Measurements from ENCODE around the gene IGSF21.

The IGSF21 gene

DNA sequence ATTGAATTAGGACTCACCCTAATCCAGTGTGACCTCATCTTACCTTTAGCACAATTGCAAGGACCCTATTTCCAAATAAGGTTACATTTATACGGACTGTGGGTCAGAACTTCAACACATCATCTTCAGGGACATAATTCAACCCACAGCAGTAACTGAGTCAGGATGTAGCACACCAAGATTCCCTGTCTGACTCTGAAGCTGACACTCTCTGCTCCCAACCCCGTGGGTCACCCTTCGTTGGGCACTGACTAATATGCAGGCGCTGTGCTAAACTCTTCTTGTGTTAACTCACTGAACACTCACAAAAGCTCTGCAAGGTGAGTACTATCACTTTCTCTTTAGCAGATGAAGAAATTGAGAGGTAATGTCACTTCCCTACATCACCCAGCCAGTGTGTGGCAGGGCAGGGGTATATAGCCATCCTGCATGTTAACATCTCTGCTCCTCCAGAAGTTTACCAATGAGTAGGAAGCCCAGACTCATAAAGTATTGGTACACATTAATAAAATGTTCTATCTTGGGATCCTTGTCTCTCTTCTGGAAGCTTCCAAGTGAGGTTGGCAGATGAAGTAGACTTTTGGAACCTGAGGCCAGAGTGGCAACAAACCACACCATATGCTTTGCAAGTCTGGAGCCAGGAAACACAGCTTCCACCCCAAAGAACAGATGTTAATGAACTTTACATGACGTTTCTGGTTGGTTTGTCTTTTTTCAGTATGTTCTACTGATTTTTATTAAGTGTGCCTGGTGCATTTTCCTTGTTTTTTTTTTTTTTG is 233.9 kb downstream of the IGSF21 start:
- Histone ChIP-seq H3K9me3 (ENCODE audit: insufficient read depth, low read depth, low read length) (no peaks in the 10 kb centered on the region), H2BK12ac (ENCODE audit: low read length) (no peak overlapping the region)

DNA sequence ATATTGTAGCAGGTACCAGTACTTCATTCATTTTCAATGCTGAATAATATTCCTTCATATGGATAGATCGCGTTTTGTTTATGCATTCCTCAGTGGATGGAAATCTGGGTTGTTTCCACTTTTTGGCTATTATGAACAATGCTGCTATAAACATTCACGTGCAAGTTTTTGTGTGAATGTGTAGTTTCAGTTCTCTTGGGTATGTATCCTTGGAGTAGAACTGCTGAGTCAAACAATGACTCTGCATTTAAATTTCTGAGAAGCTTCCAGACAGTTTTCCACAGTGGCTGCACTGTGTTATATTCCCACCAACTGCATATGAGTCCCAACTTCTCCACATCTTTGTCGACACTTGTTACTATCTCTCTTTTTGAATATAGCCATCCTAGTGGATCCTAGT is 235.1 kb downstream of the IGSF21 start:
- WGBS (ENCODE audit: extremely low coverage, insufficient coverage, insufficient read length): no CpG with 5 or more reads among the region's 4 CpGs
- Histone ChIP-seq H3K27me3 (ENCODE audit: insufficient read depth, low read length) (no peaks in the 10 kb centered on the region), H2BK120ac (ENCODE audit: insufficient read depth, low read length, poor library complexity) (no peak overlapping the region)

More for the DNA sequence above, 233.9 kb downstream of the IGSF21 start:
- H3K4ac ChIP-seq (ENCODE audit: low read depth, low read length): no peak overlapping the region
- H4K91ac ChIP-seq (ENCODE audit: low read depth, low read length): no peak overlapping the region
- H2AFZ ChIP-seq (ENCODE audit: insufficient read depth, low read length, poor library complexity): no peak overlapping the region
- H4K8ac ChIP-seq (ENCODE audit: low read depth, low read length): no peak overlapping the region
- H4K12ac ChIP-seq (ENCODE audit: low read depth, low read length): no peak overlapping the region
- no peak overlapping the region for H3K4me3 ChIP-seq (ENCODE audit: low read depth, low read length)
- no peak overlapping the region for H2BK120ac ChIP-seq (ENCODE audit: insufficient read depth, low read length, poor library complexity)
- no peak overlapping the region for H3K27ac ChIP-seq (ENCODE audit: low read depth, low read length)
- no peak overlapping the region for H3K18ac ChIP-seq (ENCODE audit: low read length)
- H3K23ac ChIP-seq (ENCODE audit: low read length): no peak overlapping the region
- DNase-seq: no peak
- no peak overlapping the region for H3K9ac ChIP-seq (ENCODE audit: low read length)
- H3K4me2 ChIP-seq (ENCODE audit: low read length): no peak overlapping the region
- H3K27me3 ChIP-seq (ENCODE audit: insufficient read depth, low read length): no peaks in the 10 kb centered on the region
- no peaks in the 10 kb centered on the region for H3K79me2 ChIP-seq (ENCODE audit: control insufficient read depth, insufficient read depth, low read length, poor library complexity)
- H2BK5ac ChIP-seq (ENCODE audit: low read depth, low read length, poor library complexity): no peak overlapping the region
- no peak overlapping the region for H3K14ac ChIP-seq (ENCODE audit: low read length)
- H3K4me1 ChIP-seq (ENCODE audit: control insufficient read depth in 1 of 2, insufficient read depth in 2 of 2, low read length in 2 of 2): peaks cover 3 to 6% of the 10 kb centered on the region in 2 experiments
- no CpG with 5 or more reads among the region's 5 CpGs for WGBS (ENCODE audit: extremely low coverage, insufficient coverage, insufficient read length)
- no peaks in the 10 kb centered on the region for H3K36me3 ChIP-seq (ENCODE audit: control insufficient read depth in 1 of 2, insufficient read depth in 2 of 2, low read length in 2 of 2)
- peaks cover 2% of the 10 kb centered on the region for H3K79me1 ChIP-seq (ENCODE audit: low read length)
- no peak overlapping the region for H2AK5ac ChIP-seq (ENCODE audit: low read length)

DNA sequence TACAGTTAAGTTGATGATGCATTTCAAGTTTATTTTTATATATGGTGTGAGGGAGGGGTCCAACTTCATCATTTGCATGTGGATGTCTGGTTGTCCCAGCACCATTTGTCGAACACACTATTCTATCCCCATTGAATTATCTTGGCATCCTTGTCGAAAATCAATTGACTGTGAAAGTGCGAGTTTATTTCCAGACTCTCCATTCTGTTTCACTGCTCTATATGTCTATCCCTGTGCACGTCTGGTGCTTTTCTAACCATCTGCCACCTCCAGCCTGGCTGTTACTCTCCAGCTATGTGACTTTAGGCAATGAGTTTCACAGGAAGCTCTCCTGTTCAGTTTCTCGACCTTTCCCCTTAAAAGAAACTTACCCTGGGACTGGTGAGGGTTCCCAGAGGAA is 236.0 kb downstream of the IGSF21 start:
- no CpG with 5 or more reads among the region's 5 CpGs for WGBS (ENCODE audit: extremely low coverage, insufficient coverage, insufficient read length)
- Histone ChIP-seq H3K14ac (ENCODE audit: low read length) (no peak overlapping the region), H3K9me3 (ENCODE audit: insufficient read depth, low read depth, low read length) (no peaks in the 10 kb centered on the region), H3K4me2 (ENCODE audit: low read length) (no peak overlapping the region), H3K23ac (ENCODE audit: low read length) (no peak overlapping the region), H3K27me3 (ENCODE audit: insufficient read depth, low read length) (no peaks in the 10 kb centered on the region), H3K4me3 (ENCODE audit: low read depth, low read length) (no peak overlapping the region), H2BK12ac (ENCODE audit: low read length) (no peak overlapping the region), H4K91ac (ENCODE audit: low read depth, low read length) (no peak overlapping the region), H2BK5ac (ENCODE audit: low read depth, low read length, poor library complexity) (no peak overlapping the region), H2BK120ac (ENCODE audit: insufficient read depth, low read length, poor library complexity) (no peak overlapping the region), H3K4me1 (ENCODE audit: control insufficient read depth in 1 of 2, insufficient read depth in 2 of 2, low read length in 2 of 2) (peaks cover 3 to 6% of the 10 kb centered on the region in 2 experiments), H4K12ac (ENCODE audit: low read depth, low read length) (no peak overlapping the region), H3K79me2 (ENCODE audit: control insufficient read depth, insufficient read depth, low read length, poor library complexity) (no peaks in the 10 kb centered on the region), H4K8ac (ENCODE audit: low read depth, low read length) (no peak overlapping the region), H3K36me3 (ENCODE audit: control insufficient read depth in 1 of 2, insufficient read depth in 2 of 2, low read length in 2 of 2) (no peaks in the 10 kb centered on the region), H2AK5ac (ENCODE audit: low read length) (no peak overlapping the region), H3K9ac (ENCODE audit: low read length) (no peak overlapping the region), H2AFZ (ENCODE audit: insufficient read depth, low read length, poor library complexity) (no peak overlapping the region), H3K27ac (ENCODE audit: low read depth, low read length) (no peak overlapping the region), H3K79me1 (ENCODE audit: low read length) (peaks cover 4% of the 10 kb centered on the region), H3K4ac (ENCODE audit: low read depth, low read length) (no peak overlapping the region), H3K18ac (ENCODE audit: low read length) (no peak overlapping the region)
- DNase-seq: no peak

More for the DNA sequence above, 235.1 kb downstream of the IGSF21 start:
- Histone ChIP-seq H4K8ac (ENCODE audit: low read depth, low read length) (no peak overlapping the region), H3K36me3 (ENCODE audit: control insufficient read depth in 1 of 2, insufficient read depth in 2 of 2, low read length in 2 of 2) (no peaks in the 10 kb centered on the region), H3K23ac (ENCODE audit: low read length) (no peak overlapping the region), H3K79me1 (ENCODE audit: low read length) (peaks cover 4% of the 10 kb centered on the region), H3K9me3 (ENCODE audit: insufficient read depth, low read depth, low read length) (no peaks in the 10 kb centered on the region), H3K18ac (ENCODE audit: low read length) (no peak overlapping the region), H2AK5ac (ENCODE audit: low read length) (no peak overlapping the region), H3K4me1 (ENCODE audit: control insufficient read depth in 1 of 2, insufficient read depth in 2 of 2, low read length in 2 of 2) (peaks cover 3 to 6% of the 10 kb centered on the region in 2 experiments), H3K4ac (ENCODE audit: low read depth, low read length) (no peak overlapping the region), H3K27ac (ENCODE audit: low read depth, low read length) (no peak overlapping the region), H4K91ac (ENCODE audit: low read depth, low read length) (no peak overlapping the region), H4K12ac (ENCODE audit: low read depth, low read length) (no peak overlapping the region), H3K4me3 (ENCODE audit: low read depth, low read length) (no peak overlapping the region), H3K4me2 (ENCODE audit: low read length) (no peak overlapping the region), H2AFZ (ENCODE audit: insufficient read depth, low read length, poor library complexity) (no peak overlapping the region), H3K9ac (ENCODE audit: low read length) (no peak overlapping the region), H3K14ac (ENCODE audit: low read length) (no peak overlapping the region), H2BK5ac (ENCODE audit: low read depth, low read length, poor library complexity) (no peak overlapping the region), H2BK12ac (ENCODE audit: low read length) (no peak overlapping the region), H3K79me2 (ENCODE audit: control insufficient read depth, insufficient read depth, low read length, poor library complexity) (no peaks in the 10 kb centered on the region)
- no peak for DNase-seq

DNA sequence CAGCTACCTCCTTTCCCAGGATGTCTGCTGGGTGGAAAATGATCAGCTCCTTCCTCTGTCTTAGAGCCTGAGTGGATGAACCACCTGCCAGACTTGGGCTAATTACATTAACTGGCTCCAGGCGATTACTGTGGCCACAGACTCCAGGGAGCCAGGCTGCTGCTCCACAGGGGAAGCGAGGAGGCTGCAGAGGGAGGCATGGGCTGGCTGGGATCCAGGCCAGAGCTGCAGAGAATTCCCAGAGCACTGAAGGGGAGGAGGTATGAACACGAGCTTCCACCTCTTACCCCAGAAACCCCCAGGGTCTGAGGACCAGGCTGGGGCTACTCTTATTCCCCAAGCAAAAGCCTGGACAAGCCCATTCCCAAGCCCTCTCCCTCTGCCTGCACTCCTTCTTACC is 237.2 kb downstream of the IGSF21 start:
- H2BK12ac ChIP-seq (ENCODE audit: low read length): no peak overlapping the region
- H3K4me3 ChIP-seq (ENCODE audit: low read depth, low read length): no peak overlapping the region
- H3K18ac ChIP-seq (ENCODE audit: low read length): no peak overlapping the region
- no peak overlapping the region for H2BK5ac ChIP-seq (ENCODE audit: low read depth, low read length, poor library complexity)
- no peak overlapping the region for H4K12ac ChIP-seq (ENCODE audit: low read depth, low read length)
- H3K4me2 ChIP-seq (ENCODE audit: low read length): no peak overlapping the region
- no peak overlapping the region for H2AFZ ChIP-seq (ENCODE audit: insufficient read depth, low read length, poor library complexity)
- WGBS (ENCODE audit: extremely low coverage, insufficient coverage, insufficient read length): no CpG with 5 or more reads among the region's 3 CpGs
- no peak overlapping the region for H4K8ac ChIP-seq (ENCODE audit: low read depth, low read length)
- no peak for DNase-seq
- no peaks in the 10 kb centered on the region for H3K9me3 ChIP-seq (ENCODE audit: insufficient read depth, low read depth, low read length)
- H3K79me2 ChIP-seq (ENCODE audit: control insufficient read depth, insufficient read depth, low read length, poor library complexity): no peaks in the 10 kb centered on the region
- no peak overlapping the region for H3K14ac ChIP-seq (ENCODE audit: low read length)
- H4K91ac ChIP-seq (ENCODE audit: low read depth, low read length): no peak overlapping the region
- no peak overlapping the region for H3K23ac ChIP-seq (ENCODE audit: low read length)
- H3K9ac ChIP-seq (ENCODE audit: low read length): no peak overlapping the region
- peaks cover 3 to 6% of the 10 kb centered on the region in 2 experiments for H3K4me1 ChIP-seq (ENCODE audit: control insufficient read depth in 1 of 2, insufficient read depth in 2 of 2, low read length in 2 of 2)
- H2BK120ac ChIP-seq (ENCODE audit: insufficient read depth, low read length, poor library complexity): no peak overlapping the region
- no peak overlapping the region for H3K4ac ChIP-seq (ENCODE audit: low read depth, low read length)
- no peaks in the 10 kb centered on the region for H3K27me3 ChIP-seq (ENCODE audit: insufficient read depth, low read length)
- H3K79me1 ChIP-seq (ENCODE audit: low read length): peaks cover 4% of the 10 kb centered on the region
- no peaks in the 10 kb centered on the region for H3K36me3 ChIP-seq (ENCODE audit: control insufficient read depth in 1 of 2, insufficient read depth in 2 of 2, low read length in 2 of 2)
- no peak overlapping the region for H2AK5ac ChIP-seq (ENCODE audit: low read length)
- no peak overlapping the region for H3K27ac ChIP-seq (ENCODE audit: low read depth, low read length)

Measured in trophoblast cell (in vitro differentiated cells and primary cell).